CD14-positive monocyte (primary cell): ENCODE data around the gene ASB9. TPM values are rescaled to one million over a fixed set of nuclear protein-coding genes. Genes with fewer than 3 reads are reported as not detected.

Experiments used
- DNase-seq, 3 donors: peaks; one replicate each; pipeline ENCODE4 v3.0.0-alpha.2; 2011 to 2022
- H2AFZ ChIP-seq: 2 replicates; pipeline ENCODE4 v1.6.0; 2012; ENCODE audit warnings: mild to moderate bottlenecking, low read depth, low read length, inconsistent platforms; ENCODE audit not compliant: insufficient read depth, poor library complexity, severe bottlenecking
- H3K27ac ChIP-seq, 2 donors: 1 replicate in 1 of 2; 2 replicates in 1 of 2; pipeline ENCODE4 v1.5.1; 2012 to 2013; ENCODE audit warnings: low read length in 2 of 2, control low read depth in 1 of 2, inconsistent platforms in 1 of 2, low read depth in 1 of 2, mild to moderate bottlenecking in 1 of 2
- H3K27me3 ChIP-seq, 2 donors: one replicate each; pipeline versions ENCODE4 v1.6.0 to v1.6.1; 2011 to 2013; ENCODE audit warnings: low read length in 2 of 2; ENCODE audit not compliant: control insufficient read depth in 2 of 2, insufficient read depth in 2 of 2
- H3K36me3 ChIP-seq, 2 donors: replicated peaks in 1 of 2; 1 replicate in 1 of 2; 2 replicates in 1 of 2; pipeline versions ENCODE4 v1.5.1 to v1.6.1; 2012 to 2013; ENCODE audit warnings: low read length in 2 of 2, control low read depth in 1 of 2, inconsistent platforms in 1 of 2, mild to moderate bottlenecking in 1 of 2; ENCODE audit not compliant: insufficient read depth in 2 of 2, control insufficient read depth in 1 of 2
- H3K4me1 ChIP-seq, 2 donors: 1 replicate in 1 of 2; 2 replicates in 1 of 2; pipeline versions ENCODE4 v1.5.1 to v1.6.1; 2012 to 2013; ENCODE audit warnings: low read length in 2 of 2, control low read depth in 1 of 2, inconsistent platforms in 1 of 2, mild to moderate bottlenecking in 1 of 2, moderate library complexity in 1 of 2; ENCODE audit not compliant: insufficient read depth in 2 of 2, control insufficient read depth in 1 of 2
- H3K4me2 ChIP-seq: replicated peaks from 2 replicates; pipeline ENCODE3; 2012; ENCODE audit warnings: low read length, moderate library complexity, mild to moderate bottlenecking; ENCODE audit not compliant: poor library complexity, severe bottlenecking; ENCODE audit errors: extremely low read depth
- H3K4me3 ChIP-seq, 3 experiments: fragments of 200-600 bp in 1 of 3; sonication (generic) in 1 of 3; replicated peaks in 1 of 3; 1 replicate in 2 of 3; 2 replicates in 1 of 3; pipeline ENCODE4 v1.5.1; 2011 to 2013; ENCODE audit warnings: low read length in 3 of 3, mild to moderate bottlenecking in 3 of 3, control low read depth in 2 of 3, low read depth in 2 of 3, inconsistent platforms in 1 of 3, moderate library complexity in 1 of 3
- H3K79me2 ChIP-seq: 2 replicates; pipeline ENCODE4 v1.6.0; 2012; ENCODE audit warnings: mild to moderate bottlenecking, control low read depth, inconsistent platforms, low read length, moderate library complexity; ENCODE audit not compliant: insufficient read depth
- H3K9ac ChIP-seq: 2 replicates; pipeline ENCODE4 v1.6.0; 2017; ENCODE audit warnings: low read length, mild to moderate bottlenecking; ENCODE audit not compliant: insufficient read depth, poor library complexity, severe bottlenecking
- H3K9me3 ChIP-seq, 2 donors: replicated peaks in 1 of 2; 1 replicate in 1 of 2; 2 replicates in 1 of 2; pipeline versions ENCODE4 v1.5.1 to v1.6.1; 2012 to 2013; ENCODE audit warnings: low read length in 2 of 2, control low read depth in 1 of 2; ENCODE audit not compliant: control insufficient read depth in 1 of 2, insufficient read depth in 1 of 2
- H4K20me1 ChIP-seq: 2 replicates; pipeline ENCODE4 v1.6.0; 2012; ENCODE audit warnings: mild to moderate bottlenecking, low read length, control low read depth, moderate library complexity; ENCODE audit not compliant: insufficient read depth
- H3K27ac Mint-ChIP-seq, 7 donors: one replicate each; pipeline ENCODE4 v1.8.0; 2020; ENCODE audit warnings: mild to moderate bottlenecking in 7 of 7, mixed read lengths in 7 of 7, moderate library complexity in 6 of 7, inconsistent platforms in 2 of 7
- H3K27me3 Mint-ChIP-seq, 3 donors: one replicate each; pipeline ENCODE4 v1.8.0; 2021 to 2022; ENCODE audit warnings: low read depth in 3 of 3, mild to moderate bottlenecking in 3 of 3, mixed read lengths in 3 of 3, moderate library complexity in 3 of 3, inconsistent platforms in 1 of 3
- H3K36me3 Mint-ChIP-seq, 2 donors: one replicate each; pipeline ENCODE4 v1.8.0; 2020; ENCODE audit warnings: mixed read lengths in 2 of 2, inconsistent platforms in 1 of 2, mild to moderate bottlenecking in 1 of 2
- H3K4me1 Mint-ChIP-seq: one replicate; pipeline ENCODE4 v1.8.0; 2020; ENCODE audit warnings: mild to moderate bottlenecking, mixed read lengths
- H3K4me3 Mint-ChIP-seq, 2 donors: one replicate each; pipeline ENCODE4 v1.8.0; 2020; ENCODE audit warnings: mild to moderate bottlenecking in 2 of 2, mixed read lengths in 2 of 2, moderate library complexity in 1 of 2
- H3K9me3 Mint-ChIP-seq, 7 donors: one replicate each; pipeline ENCODE4 v1.8.0; 2020 to 2022; ENCODE audit warnings: mixed read lengths in 7 of 7, mild to moderate bottlenecking in 6 of 7, moderate library complexity in 6 of 7, inconsistent platforms in 2 of 7
- WGBS: methylation state at CpG from one replicate; pipeline ENCODE4 v1.1.5; 2013; ENCODE audit warnings: missing lambda C conversion rate; ENCODE audit not compliant: insufficient coverage; 5-methylcytosine and 5-hydroxymethylcytosine counted together
- intact Hi-C, 2 donors: fragments of 100-400 bp; cut with micrococcal nuclease; formaldehyde crosslinking; loops; one replicate each; pipeline versions ENCODE4 v1.15.0 to v1.15.1; 2023
- polyA plus RNA-seq, 3 donors: library from polyadenylated mRNA; depleted of rRNA in 1 of 3; unstranded in 2 of 3; stranded (reverse) in 1 of 3; fragments of 300-500 nt in 2 of 3; fragments of >200 nt in 1 of 3; fragmentation: Illumina TruSeq in 2 of 3; gene quantifications; 1 replicate in 2 of 3; 2 replicates in 1 of 3; pipeline ENCODE4 v1.2.3, GENCODE V29; 2012 to 2021
- TF ChIP-seq, protein P1 (sequence below): fragments of 200-600 bp; IDR thresholded peaks from one replicate; pipeline ENCODE4 v1.8.0; 2022; ENCODE audit warnings: antibody characterized with exemption, mild to moderate bottlenecking

The ASB9 gene
- polyA plus RNA-seq, 3 donors: 0.24 to 1.4 (median 0.63) TPM

DNA sequence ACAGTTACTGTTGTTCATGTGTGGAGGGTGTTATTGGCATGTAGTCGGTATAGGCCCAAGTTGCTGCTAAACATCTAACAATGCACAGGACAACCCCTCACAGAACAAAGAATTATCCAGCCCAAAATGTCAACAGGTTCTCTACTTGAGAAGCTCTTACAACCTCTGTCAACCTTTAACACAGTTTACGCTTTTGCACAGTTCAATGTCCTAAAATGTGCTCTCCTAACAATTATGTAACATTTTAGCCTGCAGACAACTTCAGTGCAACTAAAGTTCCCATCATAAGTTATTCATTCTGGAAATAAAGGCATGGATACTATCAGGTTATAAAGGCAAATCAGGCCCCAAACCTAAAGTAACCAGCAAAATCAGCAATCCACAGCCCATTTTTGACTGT, 66.2 kb downstream of the ASB9 start:
- Mint-ChIP-seq H3K27ac (no peak overlapping the region), H3K4me1 (no peaks in the 10 kb centered on the region), H3K4me3 (no peak overlapping the region), H3K27me3 (peaks cover 0 to 22% (median 1%) of the 10 kb centered on the region in 3 donors), H3K36me3 (no peaks in the 10 kb centered on the region), H3K9me3 (peaks cover 0 to 6% (median 0%) of the 10 kb centered on the region in 7 donors)
- intact Hi-C loops: no loop called here
- WGBS: 100% methylated on average over 1 of the region's 2 CpGs
- no peak for DNase-seq
- Histone ChIP-seq H4K20me1 (no peaks in the 10 kb centered on the region), H3K4me1 (no peaks in the 10 kb centered on the region), H3K4me3 (no peak overlapping the region), H3K9me3 (no peaks in the 10 kb centered on the region), H3K9ac (no peak overlapping the region), H3K79me2 (no peaks in the 10 kb centered on the region), H3K36me3 (no peaks in the 10 kb centered on the region), H3K27ac (no peak overlapping the region), H3K4me2 (no peak overlapping the region), H3K27me3 (peaks cover 0 to 9% of the 10 kb centered on the region in 2 donors), H2AFZ (no peak overlapping the region)
- TF ChIP-seq, protein P1, sequence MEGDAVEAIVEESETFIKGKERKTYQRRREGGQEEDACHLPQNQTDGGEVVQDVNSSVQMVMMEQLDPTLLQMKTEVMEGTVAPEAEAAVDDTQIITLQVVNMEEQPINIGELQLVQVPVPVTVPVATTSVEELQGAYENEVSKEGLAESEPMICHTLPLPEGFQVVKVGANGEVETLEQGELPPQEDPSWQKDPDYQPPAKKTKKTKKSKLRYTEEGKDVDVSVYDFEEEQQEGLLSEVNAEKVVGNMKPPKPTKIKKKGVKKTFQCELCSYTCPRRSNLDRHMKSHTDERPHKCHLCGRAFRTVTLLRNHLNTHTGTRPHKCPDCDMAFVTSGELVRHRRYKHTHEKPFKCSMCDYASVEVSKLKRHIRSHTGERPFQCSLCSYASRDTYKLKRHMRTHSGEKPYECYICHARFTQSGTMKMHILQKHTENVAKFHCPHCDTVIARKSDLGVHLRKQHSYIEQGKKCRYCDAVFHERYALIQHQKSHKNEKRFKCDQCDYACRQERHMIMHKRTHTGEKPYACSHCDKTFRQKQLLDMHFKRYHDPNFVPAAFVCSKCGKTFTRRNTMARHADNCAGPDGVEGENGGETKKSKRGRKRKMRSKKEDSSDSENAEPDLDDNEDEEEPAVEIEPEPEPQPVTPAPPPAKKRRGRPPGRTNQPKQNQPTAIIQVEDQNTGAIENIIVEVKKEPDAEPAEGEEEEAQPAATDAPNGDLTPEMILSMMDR: no peak

DNA sequence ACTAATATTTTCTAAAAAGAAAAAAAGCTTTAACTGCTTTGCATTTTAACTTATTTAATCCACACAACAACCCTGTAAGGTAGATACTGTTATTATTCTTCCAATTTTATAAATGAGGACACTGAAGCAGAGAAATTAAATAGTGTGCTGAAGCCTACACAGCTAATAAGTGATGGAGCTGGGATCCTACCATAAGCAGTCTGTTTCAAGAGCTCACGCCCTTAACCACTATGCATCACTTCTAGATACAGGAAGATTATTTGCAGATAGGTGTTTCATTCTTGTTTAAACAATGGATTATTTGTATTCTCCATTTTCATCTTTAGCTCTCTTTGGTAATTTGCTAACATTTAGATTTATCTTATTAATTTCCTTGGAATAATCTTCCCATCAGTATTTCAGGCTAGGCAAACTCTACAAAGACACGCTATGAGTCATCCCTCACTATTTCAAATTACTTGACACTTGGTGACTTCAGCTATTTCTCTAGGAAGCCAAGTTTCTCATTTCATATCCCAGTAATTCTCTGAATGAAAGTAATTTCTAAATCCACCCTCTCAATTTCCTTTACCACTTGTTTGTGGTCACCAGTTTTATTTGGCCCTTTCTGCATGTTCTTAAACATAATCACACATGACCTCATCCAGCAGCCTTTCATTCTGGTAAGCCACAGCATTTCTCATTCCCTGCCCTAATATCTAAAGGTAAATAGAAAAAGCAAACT, 67.3 kb downstream of the ASB9 start:
- Histone ChIP-seq H3K9me3 (no peaks in the 10 kb centered on the region), H3K4me2 (no peak overlapping the region), H3K27ac (no peak overlapping the region), H3K4me3 (no peak overlapping the region), H3K79me2 (no peaks in the 10 kb centered on the region), H4K20me1 (no peaks in the 10 kb centered on the region), H3K9ac (no peak overlapping the region), H3K4me1 (no peaks in the 10 kb centered on the region), H3K27me3 (peaks cover 0 to 9% of the 10 kb centered on the region in 2 donors), H2AFZ (no peak overlapping the region), H3K36me3 (no peaks in the 10 kb centered on the region)
- Mint-ChIP-seq H3K27ac (no peak overlapping the region), H3K9me3 (peaks cover 0 to 6% (median 0%) of the 10 kb centered on the region in 7 donors), H3K27me3 (peaks cover 0 to 23% (median 1%) of the 10 kb centered on the region in 3 donors), H3K4me1 (no peaks in the 10 kb centered on the region), H3K36me3 (no peaks in the 10 kb centered on the region), H3K4me3 (peak overlapping the region in 1 of 2 donors; percentile 37)
- intact Hi-C loops: no loop called here
- WGBS: 80% methylated on average over 1 of the region's 2 CpGs
- TF ChIP-seq, protein P1: no peak
- no peak for DNase-seq
